ENCODE results near the gene HDAC7. TPM values are rescaled to one million over a fixed set of nuclear protein-coding genes. Genes with fewer than 3 reads are reported as not detected.

The HDAC7 gene
- total and polyA plus RNA-seq, 12 donors: 9.1 to 184 (median 147) TPM

DNA sequence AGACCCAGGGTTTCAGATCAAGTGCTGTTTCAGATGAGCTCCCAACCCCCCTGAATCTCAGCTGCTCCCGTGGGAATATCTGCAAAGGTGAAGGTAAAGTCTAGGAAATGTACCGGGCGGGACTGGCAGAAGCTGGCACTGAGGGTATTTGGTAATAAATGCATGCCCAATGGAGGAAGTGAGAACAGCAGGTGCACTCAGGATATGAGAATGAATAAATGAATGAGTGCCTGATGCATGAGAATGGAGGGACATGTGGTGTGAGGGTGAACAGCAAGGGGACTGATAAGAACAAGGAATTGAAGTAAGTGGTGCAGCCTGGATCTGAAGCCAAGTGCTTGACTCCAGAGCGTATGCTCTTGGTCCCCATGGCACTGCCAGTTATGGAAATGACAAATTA, 72.6 kb downstream of the HDAC7 start:
- no peak for DNase-seq

DNA sequence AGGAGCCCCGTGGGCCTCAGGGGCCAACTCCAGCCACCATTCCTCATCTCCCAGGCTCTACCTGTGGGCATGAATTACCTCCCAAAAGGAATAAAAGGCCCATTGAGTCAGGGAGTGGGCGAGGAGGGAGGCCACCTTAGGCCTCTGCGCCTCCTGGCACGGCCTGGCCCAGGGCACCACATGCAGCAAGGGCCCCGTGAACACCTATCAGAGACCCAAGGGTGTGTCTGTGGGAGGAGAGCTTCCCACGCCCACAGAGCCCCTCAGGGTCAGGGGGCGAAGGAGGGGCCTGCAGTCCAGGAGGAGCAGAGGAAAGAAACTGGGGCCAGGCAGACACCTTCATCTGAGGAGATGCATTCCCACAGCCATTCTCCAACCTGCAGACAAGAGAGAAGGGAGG, 73.2 kb downstream of the HDAC7 start:
- Histone ChIP-seq H3K4me1 (replicated peaks in 1 of 2) (peaks cover 0 to 6% of the 10 kb centered on the region in 2 donors), H3K27me3 (no peaks in the 10 kb centered on the region), H3K9me3 (replicated peaks in 1 of 3) (no peaks in the 10 kb centered on the region), H3K36me3 (replicated peaks in 1 of 2) (no peaks in the 10 kb centered on the region), H3K4me3 (no peak overlapping the region), H3K27ac (no peak overlapping the region)
- DNase-seq: no peak
- intact Hi-C loops (cut with DNase I): loop anchor here in 1 of 2 donors (10.0 kb wide), 1 partner anchor 198 kb away; no protein-coding TSS in a partner anchor
- TF ChIP-seq, protein P1, sequence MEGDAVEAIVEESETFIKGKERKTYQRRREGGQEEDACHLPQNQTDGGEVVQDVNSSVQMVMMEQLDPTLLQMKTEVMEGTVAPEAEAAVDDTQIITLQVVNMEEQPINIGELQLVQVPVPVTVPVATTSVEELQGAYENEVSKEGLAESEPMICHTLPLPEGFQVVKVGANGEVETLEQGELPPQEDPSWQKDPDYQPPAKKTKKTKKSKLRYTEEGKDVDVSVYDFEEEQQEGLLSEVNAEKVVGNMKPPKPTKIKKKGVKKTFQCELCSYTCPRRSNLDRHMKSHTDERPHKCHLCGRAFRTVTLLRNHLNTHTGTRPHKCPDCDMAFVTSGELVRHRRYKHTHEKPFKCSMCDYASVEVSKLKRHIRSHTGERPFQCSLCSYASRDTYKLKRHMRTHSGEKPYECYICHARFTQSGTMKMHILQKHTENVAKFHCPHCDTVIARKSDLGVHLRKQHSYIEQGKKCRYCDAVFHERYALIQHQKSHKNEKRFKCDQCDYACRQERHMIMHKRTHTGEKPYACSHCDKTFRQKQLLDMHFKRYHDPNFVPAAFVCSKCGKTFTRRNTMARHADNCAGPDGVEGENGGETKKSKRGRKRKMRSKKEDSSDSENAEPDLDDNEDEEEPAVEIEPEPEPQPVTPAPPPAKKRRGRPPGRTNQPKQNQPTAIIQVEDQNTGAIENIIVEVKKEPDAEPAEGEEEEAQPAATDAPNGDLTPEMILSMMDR (IDR thresholded peaks at IDR 0.05): no peak
- TF ChIP-seq POLR2A (IDR thresholded peaks at IDR 0.05): no peak
- WGBS, 4 donors: 83 to 92% (median 90%) methylated on average over 4 to 7 of the region's 7 CpGs

More for the DNA sequence above, 72.6 kb downstream of the HDAC7 start:
- no peak overlapping the region for H3K27ac ChIP-seq
- no peaks in the 10 kb centered on the region for H3K27me3 ChIP-seq
- H3K4me1 ChIP-seq (replicated peaks in 1 of 2): no peaks in the 10 kb centered on the region
- no peaks in the 10 kb centered on the region for H3K36me3 ChIP-seq (replicated peaks in 1 of 2)
- no peak overlapping the region for H3K4me3 ChIP-seq
- WGBS, 4 donors: 81 to 86% (median 85%) methylated on average over 4 of the region's 4 CpGs
- intact Hi-C loops (cut with DNase I): loop anchor here in 1 of 2 donors (10.0 kb wide), 1 partner anchor 198 kb away; no protein-coding TSS in a partner anchor
- TF ChIP-seq POLR2A (IDR thresholded peaks at IDR 0.05): no peak
- TF ChIP-seq, protein P1 (IDR thresholded peaks at IDR 0.05): no peak
- no peaks in the 10 kb centered on the region for H3K9me3 ChIP-seq (replicated peaks in 1 of 3)

DNA sequence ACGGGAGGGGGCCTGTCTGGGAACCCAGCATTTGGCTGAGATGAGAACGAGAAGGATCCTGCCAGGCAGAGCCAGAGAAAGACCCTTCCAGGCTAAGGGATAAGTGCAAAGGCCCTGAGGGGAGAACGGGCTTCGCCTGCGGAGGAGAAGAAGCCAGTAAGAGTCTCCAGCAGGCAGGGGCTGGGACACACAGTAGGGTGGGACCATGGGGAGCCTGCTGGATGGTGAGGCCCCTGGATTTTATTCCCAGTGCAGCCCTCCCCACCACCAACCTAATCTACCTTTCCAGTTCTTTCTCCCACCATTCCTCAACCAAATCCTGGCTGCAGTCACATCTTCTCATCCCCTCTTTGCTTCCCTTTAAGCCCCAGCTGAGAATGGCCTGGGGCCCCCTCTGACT, 73.6 kb downstream of the HDAC7 start:
- H3K9me3 ChIP-seq (replicated peaks in 1 of 3): no peaks in the 10 kb centered on the region
- H3K36me3 ChIP-seq (replicated peaks in 1 of 2): no peaks in the 10 kb centered on the region
- no peaks in the 10 kb centered on the region for H3K27me3 ChIP-seq
- no peak for DNase-seq
- H3K4me3 ChIP-seq: no peak overlapping the region
- peaks cover 0 to 10% of the 10 kb centered on the region in 2 donors for H3K4me1 ChIP-seq (replicated peaks in 1 of 2)
- WGBS, 4 donors: 82 to 89% (median 85%) methylated on average over 5 of the region's 5 CpGs
- TF ChIP-seq POLR2A (IDR thresholded peaks at IDR 0.05): no peak
- TF ChIP-seq, protein P1 (IDR thresholded peaks at IDR 0.05): no peak
- intact Hi-C loops (cut with DNase I): loop anchor here in 1 of 2 donors (10.0 kb wide), 1 partner anchor 199 kb away; no protein-coding TSS in a partner anchor
- no peak overlapping the region for H3K27ac ChIP-seq

DNA sequence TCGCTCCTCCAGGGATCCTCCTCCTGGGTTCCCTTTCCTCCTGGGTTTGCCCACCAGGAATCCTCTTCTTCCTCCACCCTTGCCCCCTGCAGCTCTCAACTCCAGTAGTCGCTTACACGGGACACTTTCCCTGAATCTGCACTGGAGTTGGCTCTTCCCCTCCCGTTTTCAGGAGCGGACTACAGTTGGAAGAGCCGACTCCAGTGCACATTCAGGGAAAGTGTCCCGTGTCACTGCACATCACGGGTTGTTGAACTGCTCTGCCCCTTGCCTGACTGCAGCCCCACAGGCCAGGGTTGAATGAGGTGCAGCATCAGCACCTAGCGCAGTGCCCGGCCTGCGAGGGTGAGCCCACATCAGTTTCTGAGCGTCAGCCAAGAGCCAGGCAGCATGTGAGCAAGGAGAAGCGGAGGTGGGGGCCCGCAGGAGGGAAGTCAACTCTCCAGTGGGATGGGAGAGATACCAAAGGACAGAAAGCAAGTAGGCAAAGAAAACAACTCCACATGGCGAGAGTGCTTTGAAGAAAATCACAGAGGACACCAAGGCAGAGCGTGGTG, 74.1 kb downstream of the HDAC7 start:
- Histone ChIP-seq H3K36me3 (replicated peaks in 1 of 2) (no peaks in the 10 kb centered on the region), H3K27me3 (no peaks in the 10 kb centered on the region), H3K27ac (no peak overlapping the region), H3K9me3 (replicated peaks in 1 of 3) (no peaks in the 10 kb centered on the region), H3K4me3 (no peak overlapping the region), H3K4me1 (replicated peaks in 1 of 2) (peaks cover 0 to 13% of the 10 kb centered on the region in 2 donors)
- no peak for DNase-seq
- TF ChIP-seq POLR2A (IDR thresholded peaks at IDR 0.05): no peak
- TF ChIP-seq, protein P1 (IDR thresholded peaks at IDR 0.05): no peak
- WGBS, 4 donors: 80 to 88% (median 84%) methylated on average over 16 of the region's 16 CpGs
- intact Hi-C loops (cut with DNase I): loop anchor here in 1 of 2 donors (10.0 kb wide), 1 partner anchor 199 kb away; no protein-coding TSS in a partner anchor

All from adrenal gland (tissue), 12 donors.